Myocyte (in vitro differentiated cells): Measurements from ENCODE around the gene PTGDR. TPM values are rescaled to one million over a fixed set of nuclear protein-coding genes. Genes with fewer than 3 reads are reported as not detected.

ENCODE experiments used
- DNase-seq: peaks from one replicate; pipeline ENCODE4 v3.0.0-alpha.2; 2012; ENCODE audit warnings: low read depth
- total RNA-seq: library from RNA; depleted of rRNA; stranded (reverse); fragments of >200 nt; gene quantifications from 2 replicates; pipeline ENCODE4 v1.2.3, GENCODE V29; 2014

Gene PTGDR
- total RNA-seq, 1 donor from 2014 or later: 0.16 TPM

DNA sequence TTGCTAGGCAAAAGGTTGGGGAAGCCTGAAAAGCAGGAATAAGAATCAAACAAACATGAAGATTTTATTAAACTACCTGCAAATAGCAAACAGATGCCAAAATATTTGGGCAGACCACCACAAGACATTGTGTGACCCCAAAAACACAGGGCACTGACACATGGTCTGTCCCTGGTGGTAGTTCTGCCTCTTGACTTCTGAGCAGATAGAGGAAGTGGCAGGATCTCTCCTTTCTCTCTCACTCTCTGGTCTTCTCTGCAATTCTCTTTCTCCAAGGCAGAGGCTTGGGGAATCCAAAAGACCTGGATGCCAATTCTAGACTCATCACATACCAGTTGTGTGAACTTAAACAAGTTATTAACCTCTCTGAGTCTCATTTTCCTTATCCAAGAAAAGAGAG lies 4.3 kb upstream of the PTGDR start:
- DNase-seq: no peak

GRCh38 chr14:52265253-52265652 lies 2.2 kb upstream of the PTGDR start:
- no peak for DNase-seq

- DNase-seq: peak; percentile 70
These were observed 1.3 kb upstream of the PTGDR start for GRCh38 chr14:52266179-52266578.

GRCh38 chr14:52266782-52267181 lies 716 bp upstream of the PTGDR start:
- DNase-seq: peak; percentile 59

DNA sequence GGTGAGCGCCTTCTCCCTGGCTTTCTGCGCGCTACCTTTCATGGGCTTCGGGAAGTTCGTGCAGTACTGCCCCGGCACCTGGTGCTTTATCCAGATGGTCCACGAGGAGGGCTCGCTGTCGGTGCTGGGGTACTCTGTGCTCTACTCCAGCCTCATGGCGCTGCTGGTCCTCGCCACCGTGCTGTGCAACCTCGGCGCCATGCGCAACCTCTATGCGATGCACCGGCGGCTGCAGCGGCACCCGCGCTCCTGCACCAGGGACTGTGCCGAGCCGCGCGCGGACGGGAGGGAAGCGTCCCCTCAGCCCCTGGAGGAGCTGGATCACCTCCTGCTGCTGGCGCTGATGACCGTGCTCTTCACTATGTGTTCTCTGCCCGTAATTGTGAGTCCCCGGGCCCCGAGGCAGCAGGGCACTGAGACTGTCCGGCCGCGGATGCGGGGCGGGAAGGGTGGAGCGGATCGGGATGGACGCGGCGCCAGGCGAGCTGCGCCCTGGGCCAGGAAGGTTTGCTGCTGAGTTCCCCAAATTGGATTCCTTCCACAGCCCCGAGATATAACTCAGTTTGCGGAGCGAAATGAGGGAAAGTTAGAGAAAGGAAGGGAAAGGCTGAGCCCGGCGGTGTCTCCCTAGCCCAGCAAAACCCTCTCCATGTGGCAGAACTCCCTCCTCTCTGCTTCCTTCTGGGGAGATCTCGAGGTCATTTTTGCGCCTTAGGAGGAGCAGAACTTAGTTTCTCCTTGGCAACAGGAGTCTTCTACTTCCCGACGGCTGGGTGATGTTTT lies 972 bp downstream of the PTGDR start:
- peak; percentile 18 for DNase-seq

DNA sequence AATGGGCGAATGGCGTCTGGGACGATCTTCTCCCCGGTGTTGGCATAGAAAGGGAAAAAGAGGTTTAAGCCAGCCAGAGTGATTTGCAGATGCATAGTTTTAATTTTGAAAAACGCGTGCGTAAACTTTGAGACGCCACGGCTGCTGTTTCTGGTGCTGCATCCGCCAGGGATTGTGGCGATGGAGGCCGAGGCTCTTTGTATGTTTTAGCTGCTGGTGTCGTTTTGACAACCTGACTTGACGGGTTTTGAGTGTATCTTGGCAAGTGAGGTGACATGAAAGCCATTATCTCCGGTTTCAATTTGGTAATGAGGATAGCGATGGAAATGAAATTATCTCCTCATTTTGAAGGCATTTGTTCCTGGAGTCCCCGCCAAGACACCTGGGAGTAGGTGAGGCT lies 1.6 kb downstream of the PTGDR start:
- DNase-seq: no peak

- DNase-seq: no peak
These were observed 2.5 kb downstream of the PTGDR start for GRCh38 chr14:52269982-52270381.

DNA sequence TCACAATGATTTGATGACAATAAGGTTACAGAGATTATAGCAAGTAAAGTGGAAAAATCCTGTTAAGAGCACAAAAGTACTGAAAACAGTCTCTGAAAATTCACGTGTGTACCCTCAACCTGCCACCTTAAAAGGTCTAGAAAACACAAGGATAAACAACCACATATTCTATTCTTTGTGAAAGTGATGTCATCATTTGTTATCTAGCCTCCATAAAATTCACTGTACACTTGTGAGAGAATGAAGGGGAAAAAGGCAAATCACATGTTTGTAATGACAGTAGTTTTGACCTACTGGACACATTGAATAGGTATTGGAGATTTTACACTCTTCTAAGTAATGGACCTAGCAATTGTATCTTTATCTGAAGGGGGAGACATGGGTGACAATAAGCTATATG lies 4.0 kb downstream of the PTGDR start:
- DNase-seq: no peak

GRCh38 chr14:52272375-52272774 lies 4.9 kb downstream of the PTGDR start:
- DNase-seq: peak; percentile 47

GRCh38 chr14:52275372-52275771 lies 7.9 kb downstream of the PTGDR start:
- no peak for DNase-seq

GRCh38 chr14:52277552-52277951 lies 10.1 kb downstream of the PTGDR start:
- no peak for DNase-seq

DNA sequence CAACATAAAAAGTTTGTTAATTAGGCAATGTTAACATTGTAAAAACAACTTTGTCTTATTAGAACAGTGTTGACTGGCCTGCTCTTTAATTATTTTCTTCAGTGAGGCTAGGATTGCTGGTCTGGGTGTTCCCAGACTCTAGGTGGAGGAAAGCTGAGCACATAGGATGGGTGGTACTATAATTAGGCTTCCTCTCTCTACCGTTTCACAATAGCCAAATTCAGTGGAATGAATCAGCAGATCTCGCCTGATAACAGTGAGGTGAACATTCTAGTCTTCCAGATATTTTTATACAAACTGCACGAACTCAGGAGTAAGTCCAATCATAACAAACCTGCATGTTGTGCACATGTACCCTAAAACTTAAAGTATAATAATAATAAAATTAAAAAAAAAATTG lies 11.9 kb downstream of the PTGDR start:
- peak; percentile 41 for DNase-seq

DNA sequence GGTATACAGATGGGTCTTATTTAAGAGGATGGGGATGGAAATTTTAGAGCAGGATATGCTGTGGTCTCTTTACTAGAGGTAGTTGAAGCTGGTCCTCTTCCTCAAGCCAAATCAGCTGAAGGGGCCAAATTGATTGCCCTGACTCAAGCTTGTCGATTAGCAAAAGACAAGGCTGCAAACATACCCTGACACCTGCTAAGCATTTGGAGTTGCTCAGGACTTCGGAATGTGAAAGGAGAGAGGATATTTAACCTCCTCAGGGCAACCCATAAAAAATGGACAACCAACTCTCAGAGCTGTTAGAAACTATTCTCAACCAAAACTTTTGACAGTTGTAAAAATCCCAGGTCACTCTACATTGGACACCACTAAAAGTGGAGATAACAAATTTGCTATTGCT lies 15.6 kb downstream of the PTGDR start:
- no peak for DNase-seq

DNA sequence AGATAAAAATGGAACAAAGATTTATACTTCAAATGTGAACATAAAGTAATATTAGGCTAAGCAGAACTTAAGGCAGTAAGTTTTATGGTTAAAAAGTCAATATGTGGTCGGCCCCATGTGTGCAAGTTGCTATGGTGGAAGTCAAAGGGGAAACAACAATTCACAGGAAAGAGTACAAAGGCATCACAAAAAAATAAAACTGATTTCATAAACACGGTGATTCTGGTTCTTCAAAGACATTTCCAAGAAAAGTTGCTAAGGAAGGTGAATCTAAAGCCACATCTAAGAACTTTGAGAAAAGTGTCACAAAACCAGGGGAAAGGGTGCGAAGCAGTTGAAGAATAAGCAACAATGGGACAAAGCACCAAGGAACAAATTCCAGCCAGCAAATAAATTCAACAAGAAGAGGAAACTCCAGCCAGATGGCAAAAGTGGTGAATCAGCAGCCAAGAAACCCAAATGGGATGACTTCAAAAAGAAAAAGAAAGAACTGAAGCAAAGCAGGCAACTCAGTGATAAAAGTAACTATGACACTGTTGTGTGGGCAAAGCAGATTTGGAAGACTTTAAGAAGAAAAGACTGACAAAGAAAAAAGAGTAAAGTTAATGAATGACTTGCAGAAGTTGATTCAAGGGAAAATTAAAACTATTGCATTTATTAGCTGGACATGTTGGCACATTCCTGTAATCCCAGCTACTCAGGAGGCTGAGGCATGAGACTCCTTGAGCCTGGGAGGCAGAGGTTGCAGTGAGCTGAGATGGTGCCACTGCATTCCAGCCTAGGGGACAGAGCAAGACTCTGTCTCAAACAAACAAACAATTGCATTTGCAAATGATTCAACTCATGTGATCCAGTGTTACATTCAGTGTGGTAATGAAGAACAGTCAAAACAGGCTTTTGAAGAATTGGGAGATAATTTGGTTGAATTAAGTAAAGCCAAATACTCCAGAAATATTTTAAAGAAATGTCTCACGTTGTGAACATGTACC lies 19.5 kb downstream of the PTGDR start:
- no peak for DNase-seq

DNA sequence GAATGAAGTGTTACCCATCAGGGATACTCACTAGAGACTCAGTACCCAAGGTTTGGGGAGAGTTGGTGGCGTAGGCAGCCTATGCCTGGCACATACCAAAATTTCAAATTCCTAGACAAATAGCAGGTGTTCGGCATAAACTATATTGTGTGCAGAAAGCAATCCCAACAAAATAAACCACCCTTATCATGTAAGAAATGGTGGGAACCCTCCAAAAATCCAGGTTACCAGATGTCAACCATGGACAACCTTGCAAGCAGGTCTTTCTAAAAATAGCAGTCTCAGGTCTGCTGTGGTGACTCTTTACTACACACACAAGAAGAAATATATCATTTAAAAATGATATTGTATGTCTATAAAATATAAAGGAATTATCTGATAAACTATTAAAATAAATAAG lies 28.9 kb downstream of the PTGDR start:
- no peak for DNase-seq

DNA sequence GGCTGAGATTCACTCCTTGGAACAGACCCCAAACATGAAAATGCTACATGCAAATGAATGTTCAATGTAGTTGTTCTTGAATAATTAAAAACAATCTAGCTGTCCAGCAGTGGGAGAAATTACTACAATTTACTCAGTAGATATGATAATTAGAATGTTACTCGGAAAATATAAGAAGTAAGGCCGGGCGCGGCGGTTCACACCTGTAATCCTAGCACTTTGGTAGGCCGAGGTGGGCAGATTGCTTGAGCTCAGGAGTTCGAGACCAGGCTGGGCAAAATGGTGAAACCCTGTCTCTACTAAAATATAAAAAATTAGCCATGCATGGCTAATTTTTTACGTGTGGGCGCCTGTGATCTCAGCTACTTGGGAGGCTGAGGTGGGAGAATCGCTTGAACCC lies 31.3 kb downstream of the PTGDR start:
- DNase-seq: no peak

DNA sequence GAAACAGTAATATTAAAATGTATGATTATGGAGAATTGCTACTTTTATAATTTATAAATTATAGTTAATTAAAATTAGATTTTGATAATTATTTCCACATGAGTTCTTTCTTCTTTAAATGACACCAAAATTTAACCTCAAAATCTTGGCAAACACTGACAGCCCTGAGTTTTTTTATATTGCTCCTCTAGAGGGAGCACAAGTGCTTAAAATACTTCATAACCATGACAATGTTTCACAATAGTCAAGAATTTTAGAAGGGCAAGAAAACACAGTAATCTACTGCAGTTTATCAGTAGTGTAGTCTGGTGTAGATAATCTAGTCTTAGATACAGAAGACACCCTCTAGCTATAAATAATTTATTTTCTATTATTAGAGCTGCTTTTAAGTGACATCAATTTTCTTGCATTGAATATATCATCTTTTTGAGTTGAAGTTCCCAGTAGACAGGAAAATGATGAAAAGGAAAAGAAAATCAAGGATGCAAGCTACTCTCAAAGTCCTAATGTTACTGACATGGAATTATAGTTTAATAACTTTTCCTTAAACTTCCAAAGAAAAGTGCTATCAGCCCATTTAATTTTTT lies 32.3 kb downstream of the PTGDR start:
- peak; percentile 66 for DNase-seq

- DNase-seq: no peak
These were observed 35.7 kb downstream of the PTGDR start for GRCh38 chr14:52303236-52303635.

DNA sequence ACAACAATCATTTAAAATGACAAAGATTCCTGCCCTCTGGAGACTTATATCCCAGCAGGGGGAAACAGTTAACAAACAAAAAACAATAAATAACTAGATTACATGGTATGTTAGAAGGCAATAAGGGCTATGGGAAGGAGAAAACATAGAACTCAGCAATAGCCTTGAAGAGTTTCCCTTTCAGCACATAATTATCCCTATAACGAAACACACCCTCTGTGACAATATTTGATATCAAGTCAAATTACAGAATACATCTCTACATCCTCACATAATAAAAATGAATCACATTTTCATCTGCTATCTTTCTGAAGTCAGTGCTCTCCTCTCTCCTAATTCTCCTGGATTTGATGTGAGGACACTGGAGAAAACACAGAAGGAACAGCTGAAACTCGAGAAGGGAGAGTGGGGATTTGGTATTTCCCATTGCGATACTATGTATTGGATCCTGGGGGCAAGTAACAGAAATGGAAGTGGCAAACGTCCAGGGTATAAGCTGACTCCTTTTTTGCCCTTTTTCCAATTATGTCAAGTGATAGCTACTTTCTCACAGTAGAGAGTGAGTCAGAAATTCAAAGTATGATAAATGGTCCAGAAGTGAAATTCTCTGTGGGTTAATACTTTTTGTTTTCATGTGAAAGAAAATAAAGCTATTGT lies 36.9 kb downstream of the PTGDR start:
- no peak for DNase-seq

DNA sequence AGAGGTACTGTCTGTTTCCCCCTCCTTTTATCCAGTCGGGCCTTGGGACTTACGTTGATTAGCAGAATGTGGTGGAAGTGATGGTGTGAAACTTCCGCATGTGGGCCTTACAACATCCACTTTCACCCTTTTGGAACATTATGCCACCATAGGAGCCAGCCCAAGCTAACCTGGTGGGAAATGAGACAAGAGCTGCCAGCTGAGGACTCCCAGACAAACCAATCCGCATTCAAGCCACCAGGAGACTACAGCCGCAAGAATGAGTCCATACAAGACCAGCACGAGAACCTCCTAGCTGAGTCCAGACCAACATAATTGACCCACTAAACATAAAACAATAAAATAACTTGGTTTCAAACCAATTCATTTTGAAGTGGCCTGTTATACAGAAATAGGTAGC lies 37.5 kb downstream of the PTGDR start:
- DNase-seq: no peak

GRCh38 chr14:52307376-52307775 lies 39.9 kb downstream of the PTGDR start:
- no peak for DNase-seq
